ENCODE results near the gene ZNF385D. TPM values are rescaled to one million over a fixed set of nuclear protein-coding genes. Genes with fewer than 3 reads are reported as not detected.
"Not testable (repeated sequence)": the region's sequence is repeated elsewhere in the genome, so short reads cannot be mapped to it uniquely, and the experiment has no call there.

The ZNF385D gene
- total RNA-seq, 8 experiments from 2014 or later = 3.9 to 9.6 (median 5.0) TPM

GRCh38 chr3:21390136-21390535 is 360.9 kb downstream of the ZNF385D start:
- ATAC-seq (replicated peaks in 6 of 8) = peak in 3 of 8 experiments; percentile 69 to 75 (median 72)

GRCh38 chr3:21387142-21387826 is 363.7 kb downstream of the ZNF385D start:
- in situ Hi-C loops (cut with MboI; ENCODE audit: low pct_unique_long_range_greater_than_20kb in 2 of 9, low sequenced_read_pairs in 9 of 9, unreplicated experiment in 9 of 9); H3K4me1 ChIP-seq (replicated peaks in 1 of 2); H3K27ac ChIP-seq; H3K4me3 ChIP-seq; ATAC-seq (replicated peaks in 6 of 8): not testable (repeated sequence)
- 80 to 100% (median 91%) methylated on average over 1 to 13 of the region's 30 CpGs; no CpG with 5 or more reads in 4 of the 10 experiments for WGBS, 10 experiments

More at GRCh38 chr3:21390136-21390535, 360.9 kb downstream of the ZNF385D start:
- Histone ChIP-seq H3K4me3 (no peak overlapping the region), H3K27ac (no peak overlapping the region), H3K4me1 (replicated peaks in 1 of 2) (no peaks in the 10 kb centered on the region)
- 9 to 100% (median 63%) methylated on average over 1 to 3 of the region's 3 CpGs for WGBS, 10 experiments
- in situ Hi-C loops (cut with MboI; ENCODE audit: low pct_unique_long_range_greater_than_20kb in 2 of 9, low sequenced_read_pairs in 9 of 9, unreplicated experiment in 9 of 9) = no loop called here

GRCh38 chr3:21378036-21378435 is 373.0 kb downstream of the ZNF385D start:
- in situ Hi-C loops (cut with MboI; ENCODE audit: low pct_unique_long_range_greater_than_20kb in 2 of 9, low sequenced_read_pairs in 9 of 9, unreplicated experiment in 9 of 9); H3K4me1 ChIP-seq (replicated peaks in 1 of 2); H3K27ac ChIP-seq; H3K4me3 ChIP-seq; ATAC-seq (replicated peaks in 6 of 8): not testable (repeated sequence)
- WGBS, 10 experiments = 67 to 100% (median 100%) methylated on average over 1 to 4 of the region's 5 CpGs; no CpG with 5 or more reads in 1 of the 10 experiments

GRCh38 chr3:21377071-21377769 is 373.8 kb downstream of the ZNF385D start:
- peak in 3 of 8 experiments; percentile 55 to 98 (median 96) for ATAC-seq (replicated peaks in 6 of 8)
- no peaks in the 10 kb centered on the region for H3K4me1 ChIP-seq (replicated peaks in 1 of 2)
- in situ Hi-C loops (cut with MboI; ENCODE audit: low pct_unique_long_range_greater_than_20kb in 2 of 9, low sequenced_read_pairs in 9 of 9, unreplicated experiment in 9 of 9) = no loop called here

GRCh38 chr3:21372316-21372715 is 378.7 kb downstream of the ZNF385D start:
- in situ Hi-C loops (cut with MboI; ENCODE audit: low pct_unique_long_range_greater_than_20kb in 2 of 9, low sequenced_read_pairs in 9 of 9, unreplicated experiment in 9 of 9) = no loop called here
- Histone ChIP-seq H3K4me3 (no peak overlapping the region), H3K27ac (no peak overlapping the region), H3K4me1 (replicated peaks in 1 of 2) (no peaks in the 10 kb centered on the region)
- 60 to 96% (median 85%) methylated on average over 1 to 5 of the region's 5 CpGs; no CpG with 5 or more reads in 2 of the 10 experiments for WGBS, 10 experiments
- no peak for ATAC-seq (replicated peaks in 6 of 8)

More at GRCh38 chr3:21377071-21377769, 373.8 kb downstream of the ZNF385D start:
- Histone ChIP-seq H3K4me3 (no peak overlapping the region), H3K27ac (no peak overlapping the region)
